Right renal cortex interstitium (tissue), 3 donors: ENCODE measurements around the gene SEMA3G. TPM values are rescaled to one million over a fixed set of nuclear protein-coding genes. Genes with fewer than 3 reads are reported as not detected.

ENCODE experiments used
- polyA plus RNA-seq, 3 donors: library from polyadenylated mRNA; unstranded; fragments of 120-200 nt; gene quantifications; one replicate each; pipeline ENCODE4 v1.2.1, GENCODE V29; 2013; ENCODE audit not compliant: insufficient read length in 3 of 3

Gene SEMA3G
- polyA plus RNA-seq, 3 donors = 27.2 to 31.3 (median 29.1) TPM

Other genes starting within 250 kb of the SEMA3G start
- 10 to 100 TPM; 46.6 to 52.6 (median 48.8) TPM for gene ALAS1, start 246.9 kb downstream of the SEMA3G start, polyA plus RNA-seq
- gene TLR9, start 219.5 kb downstream of the SEMA3G start, polyA plus RNA-seq = under 1 TPM in 2 of 3 donors, not detected in 1; 0.11 to 0.18 TPM
- 10 to 100 TPM; 23.1 to 28.6 (median 25.2) TPM for gene TWF2, start 205.9 kb downstream of the SEMA3G start, polyA plus RNA-seq
- gene PPM1M, start 199.3 kb downstream of the SEMA3G start, polyA plus RNA-seq = 10 to 100 TPM; 18.5 to 20.1 (median 18.7) TPM
- gene WDR82, start 166.5 kb downstream of the SEMA3G start, polyA plus RNA-seq = 100 to 1,000 TPM; 110 to 117 (median 116) TPM
- gene GLYCTK, start 157.3 kb downstream of the SEMA3G start, polyA plus RNA-seq = 10 to 100 TPM; 26.7 to 29.8 (median 27.6) TPM
- 1 to 10 TPM; 6.5 to 8.1 (median 6.9) TPM for gene DNAH1, start 128.8 kb downstream of the SEMA3G start, polyA plus RNA-seq
- 10 to 100 TPM; 69.2 to 81.4 (median 80.1) TPM for gene BAP1, start 35.1 kb downstream of the SEMA3G start, polyA plus RNA-seq
- gene PHF7, start 34.4 kb downstream of the SEMA3G start, polyA plus RNA-seq = 1 to 10 TPM; 7.6 to 8.8 (median 8.1) TPM
- 1 to 10 TPM; 8.8 to 9.6 (median 9.6) TPM for gene TNNC1, start 8.9 kb upstream of the SEMA3G start, polyA plus RNA-seq
- 10 to 100 TPM; 80.0 to 97.7 (median 88.3) TPM for gene NISCH, start 10.5 kb upstream of the SEMA3G start, polyA plus RNA-seq
- gene STAB1, start 50.2 kb upstream of the SEMA3G start, polyA plus RNA-seq = 10 to 100 TPM; 30.5 to 34.8 (median 34.8) TPM
- gene NT5DC2, start 88.8 kb upstream of the SEMA3G start, polyA plus RNA-seq = 100 to 1,000 TPM; 142 to 162 (median 158) TPM
- 10 to 100 TPM; 15.2 to 17.2 (median 15.2) TPM for gene UQCC5, start 91.5 kb upstream of the SEMA3G start, polyA plus RNA-seq
- gene PBRM1, start 240.8 kb upstream of the SEMA3G start, polyA plus RNA-seq = 10 to 100 TPM; 56.4 to 63.4 (median 58.7) TPM
- 100 to 1,000 TPM in 1 of 3 donors, 10 to 100 TPM in 2; 95.2 to 107 (median 98.3) TPM for gene GNL3, start 240.9 kb upstream of the SEMA3G start, polyA plus RNA-seq